HCT116 (cell line): Measurements from ENCODE around the gene LYSMD4. TPM values are rescaled to one million over a fixed set of nuclear protein-coding genes. Genes with fewer than 3 reads are reported as not detected.

Experiments used
- ATAC-seq: fragments of 200-7000 bp; cut with Tn5 transposase; 2 replicates; pipeline ENCODE4 v1.9.1; 2020; ENCODE audit warnings: mild to moderate bottlenecking, moderate library complexity
- BruUV-seq: library from RNA; stranded (reverse); fragments of 400-500 nt; replicated peaks from 2 replicates; lab custom pipeline; 2021; lab: Mats Ljungman, UMichigan
- CTCF ChIA-PET: fragments of 300-600 bp; sonication (Branson Sonifier 250); formaldehyde crosslinking; loops from one replicate; lab custom pipeline; 2021; ENCODE audit warnings: antibody characterized with exemption; lab: Charles Lee
- POLR2A ChIA-PET: fragments of 300-600, 350-600 bp; sonication (Branson Sonifier 250); formaldehyde crosslinking; loops from one replicate; lab custom pipeline; 2021; ENCODE audit warnings: antibody characterized with exemption; lab: Charles Lee
- RAD21 ChIA-PET, 2 experiments: fragments of 300-600 bp; sonication (Branson Sonifier 250); formaldehyde crosslinking; loops; one replicate each; lab custom pipeline; 2023; ENCODE audit warnings: low total read pairs in 2 of 2; ENCODE audit not compliant: uncharacterized antibody in 2 of 2, unreplicated experiment in 2 of 2, low non-redundant PET in 1 of 2; lab: Charles Lee
- DNase-seq: peaks from one replicate; pipeline ENCODE4 v3.0.0-alpha.2; 2010; ENCODE audit warnings: low read depth, low spot score
- H2AFZ ChIP-seq: fragments of 200-600 bp; shearing (Covaris generic), sonication (generic); 2 replicates; pipeline ENCODE4 v1.6.1; 2017; ENCODE audit warnings: low read depth, mixed run types, mixed read lengths, antibody characterized with exemption, low read length; ENCODE audit not compliant: poor library complexity, severe bottlenecking
- H3K27ac ChIP-seq: 2 replicates; pipeline ENCODE4 v1.5.1; 2012; ENCODE audit warnings: low read depth, low read length
- H3K27me3 ChIP-seq: fragments of 200-600 bp; sonication (generic); 2 replicates; pipeline ENCODE4 v1.6.1; 2016; ENCODE audit warnings: mixed run types, low read length, mixed read lengths; ENCODE audit not compliant: insufficient read depth
- H3K36me3 ChIP-seq, 2 experiments: fragments of 200-500 bp in 1 of 2; fragments of 200-600 bp in 1 of 2; sonication (Bioruptor generic) in 1 of 2; sonication (generic) in 1 of 2; 2 replicates each; pipeline versions ENCODE4 v1.5.1 to v1.6.1; 2014 to 2016; ENCODE audit warnings: low read length in 2 of 2, inconsistent platforms in 1 of 2, mixed read lengths in 1 of 2, mixed run types in 1 of 2; ENCODE audit not compliant: insufficient read depth in 2 of 2, control insufficient read depth in 1 of 2
- H3K4me1 ChIP-seq, 2 experiments: fragments of 200-600 bp in 1 of 2; sonication (generic) in 1 of 2; 2 replicates each; pipeline versions ENCODE4 v1.5.1 to v1.6.1; 2012 to 2017; ENCODE audit warnings: low read length in 2 of 2, inconsistent platforms in 1 of 2, mild to moderate bottlenecking in 1 of 2, mixed read lengths in 1 of 2, mixed run types in 1 of 2, moderate library complexity in 1 of 2; ENCODE audit not compliant: insufficient read depth in 2 of 2, control insufficient read depth in 1 of 2
- H3K4me2 ChIP-seq: fragments of 200-600 bp; sonication (generic); 2 replicates; pipeline ENCODE4 v1.6.1; 2017; ENCODE audit warnings: mixed run types, low read length, mixed read lengths
- H3K4me3 ChIP-seq, 2 experiments: fragments of 200-600 bp in 1 of 2; sonication (generic) in 1 of 2; replicated peaks in 1 of 2; 2 replicates each; pipeline ENCODE4 v1.5.1; 2011 to 2016; ENCODE audit warnings: low read length in 2 of 2, control low read depth in 1 of 2, low read depth in 1 of 2, mild to moderate bottlenecking in 1 of 2, mixed read lengths in 1 of 2, mixed run types in 1 of 2
- H3K79me2 ChIP-seq: fragments of 200-600 bp; sonication (generic); 2 replicates; pipeline ENCODE4 v1.6.1; 2017; ENCODE audit warnings: mild to moderate bottlenecking, mixed run types, low read length, moderate library complexity, mixed read lengths; ENCODE audit not compliant: insufficient read depth
- H3K9ac ChIP-seq: fragments of 200-600 bp; sonication (generic); 2 replicates; pipeline ENCODE4 v1.6.1; 2016; ENCODE audit warnings: low read length, mixed read lengths
- H3K9me2 ChIP-seq: fragments of 200-600 bp; sonication (generic), shearing (Covaris generic); 2 replicates; pipeline ENCODE4 v1.6.1; 2017; ENCODE audit warnings: mixed run types, mild to moderate bottlenecking, moderate library complexity; ENCODE audit not compliant: insufficient read depth
- H3K9me3 ChIP-seq, 2 experiments: fragments of 200-500 bp in 1 of 2; fragments of 200-600 bp in 1 of 2; sonication (Bioruptor generic) in 1 of 2; sonication (generic) in 1 of 2; 2 replicates each; pipeline ENCODE4 v1.6.1; 2014 to 2017; ENCODE audit warnings: low read length in 2 of 2, mixed read lengths in 2 of 2, inconsistent platforms in 1 of 2, low read depth in 1 of 2, mild to moderate bottlenecking in 1 of 2, mixed run types in 1 of 2, moderate library complexity in 1 of 2; ENCODE audit not compliant: control insufficient read depth in 1 of 2, insufficient read depth in 1 of 2
- H4K20me1 ChIP-seq: fragments of 200-600 bp; sonication (generic), shearing (Covaris generic); 2 replicates; pipeline ENCODE4 v1.6.1; 2017; ENCODE audit warnings: mixed run types, mild to moderate bottlenecking, moderate library complexity; ENCODE audit not compliant: insufficient read depth
- CBX3 ChIP-seq: IDR thresholded peaks from 2 replicates; pipeline ENCODE4 v1.6.1; 2012; ENCODE audit warnings: low read depth
- ELF1 ChIP-seq: IDR thresholded peaks from 2 replicates; pipeline ENCODE4 v1.6.1; 2012; ENCODE audit warnings: low read depth, borderline replicate concordance
- EZH2 ChIP-seq: fragments of 200-600 bp; sonication (generic); IDR thresholded peaks from 2 replicates; pipeline ENCODE4 v1.6.1; 2017; ENCODE audit warnings: antibody characterized with exemption, mixed run types
- FOSL1 ChIP-seq: IDR thresholded peaks from 2 replicates; pipeline ENCODE4 v1.6.1; 2012; ENCODE audit warnings: low read depth
- JUND ChIP-seq: IDR thresholded peaks from 2 replicates; pipeline ENCODE4 v1.6.1; 2012
- POLR2A ChIP-seq: IDR thresholded peaks from 2 replicates; pipeline ENCODE4 v1.7.0; 2011; ENCODE audit warnings: borderline replicate concordance; ENCODE audit not compliant: insufficient read depth, insufficient read length; ENCODE audit errors: extremely low read depth
- POLR2AphosphoS5 ChIP-seq: IDR thresholded peaks from 2 replicates; pipeline ENCODE4 v1.6.1; 2011; ENCODE audit warnings: mild to moderate bottlenecking, low read depth, low read length, moderate library complexity
- RAD21 ChIP-seq: IDR thresholded peaks from 2 replicates; pipeline ENCODE4 v1.6.1; 2012; ENCODE audit warnings: low read depth, mild to moderate bottlenecking
- SIN3A ChIP-seq: IDR thresholded peaks from 2 replicates; pipeline ENCODE4 v1.6.1; 2012; ENCODE audit warnings: low read depth
- SP1 ChIP-seq: IDR thresholded peaks from 2 replicates; pipeline ENCODE4 v1.6.1; 2012; ENCODE audit warnings: low read depth
- SRF ChIP-seq: IDR thresholded peaks from 2 replicates; pipeline ENCODE4 v1.6.1; 2012; ENCODE audit warnings: low read depth
- TCF7L2 ChIP-seq: IDR thresholded peaks from 2 replicates; pipeline ENCODE4 v1.7.0; 2011; ENCODE audit warnings: borderline replicate concordance, inconsistent platforms; ENCODE audit not compliant: insufficient read depth, insufficient read length; ENCODE audit errors: extremely low read depth
- YY1 ChIP-seq: IDR thresholded peaks from 2 replicates; pipeline ENCODE4 v1.6.1; 2011; ENCODE audit warnings: low read length, low read depth, moderate library complexity, mild to moderate bottlenecking; ENCODE audit not compliant: insufficient replicate concordance; ENCODE audit errors: extremely low read depth
- ZBTB33 ChIP-seq: IDR thresholded peaks from 2 replicates; pipeline ENCODE4 v1.6.1; 2011; ENCODE audit warnings: mild to moderate bottlenecking, low read length, moderate library complexity; ENCODE audit not compliant: insufficient replicate concordance; ENCODE audit errors: extremely low read depth
- ZFX ChIP-seq: fragments of 450-650 bp; IDR thresholded peaks from 2 replicates; pipeline ENCODE4 v1.6.1; 2017
- ZNF274 ChIP-seq: fragments of 200-500 bp; sonication (Bioruptor generic); IDR thresholded peaks from 2 replicates; pipeline ENCODE4 v1.6.1; 2014; ENCODE audit warnings: mild to moderate bottlenecking, low read depth, low read length, inconsistent platforms
- intact Hi-C: fragments of 100-400 bp; cut with micrococcal nuclease; formaldehyde crosslinking; loops from 2 replicates; pipeline ENCODE4 v1.10.0; 2022
- total RNA-seq: library from RNA; stranded (reverse); gene quantifications from one replicate; pipeline ENCODE4 v1.2.1, GENCODE V29; 2021; ENCODE audit not compliant: unreplicated experiment
- TF ChIP-seq, protein P1 (sequence below): IDR thresholded peaks from 2 replicates; pipeline ENCODE4 v1.6.1; 2012; ENCODE audit warnings: low read depth
- TF ChIP-seq, protein P2 (sequence below), 3 experiments: fragments of 200-600 bp in 1 of 3; sonication (generic) in 1 of 3; IDR thresholded peaks in 2 of 3; conservative IDR thresholded peaks in 1 of 3; 2 replicates each; pipeline ENCODE4 v1.5.1; 2012 to 2017; ENCODE audit warnings: low read depth in 2 of 3, low read length in 2 of 3, antibody characterized with exemption in 1 of 3, borderline replicate concordance in 1 of 3, control low read depth in 1 of 3, mild to moderate bottlenecking in 1 of 3, mixed read lengths in 1 of 3, mixed run types in 1 of 3, moderate library complexity in 1 of 3; ENCODE audit not compliant: insufficient read depth in 1 of 3

The LYSMD4 gene
- total RNA-seq, 1 experiment from 2014 or later, result 8.6 TPM

DNA sequence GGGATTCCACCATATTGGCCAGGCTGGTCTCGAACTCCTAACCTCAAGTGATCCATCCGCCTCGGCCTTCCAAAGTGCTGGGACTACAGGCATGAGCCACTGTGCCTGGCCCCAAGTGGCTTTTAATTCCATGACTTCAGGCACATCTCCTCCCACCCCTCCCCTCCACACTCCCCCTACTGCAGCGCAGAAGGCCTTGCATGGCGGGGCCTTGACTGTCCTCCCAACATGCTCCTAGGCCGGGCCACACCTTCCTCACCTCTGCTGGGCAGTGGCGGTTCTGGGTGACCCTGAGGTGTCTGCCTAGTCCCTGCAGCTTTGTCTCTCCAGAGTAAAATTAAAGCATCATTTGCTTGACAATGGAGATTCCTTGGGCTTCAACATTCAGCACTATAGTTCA, 6.9 kb downstream of the LYSMD4 start:
- TF ChIP-seq SP1 (no peak), EZH2 (no peak), FOSL1 (no peak), JUND (no peak), YY1 (no peak), ZNF274 (no peak), POLR2AphosphoS5 (no peak), SIN3A (no peak), ELF1 (no peak), POLR2A (no peak), SRF (no peak), TCF7L2 (no peak), RAD21 (no peak), CBX3 (no peak), ZFX (no peak), ZBTB33 (no peak)
- TF ChIP-seq, protein P1, sequence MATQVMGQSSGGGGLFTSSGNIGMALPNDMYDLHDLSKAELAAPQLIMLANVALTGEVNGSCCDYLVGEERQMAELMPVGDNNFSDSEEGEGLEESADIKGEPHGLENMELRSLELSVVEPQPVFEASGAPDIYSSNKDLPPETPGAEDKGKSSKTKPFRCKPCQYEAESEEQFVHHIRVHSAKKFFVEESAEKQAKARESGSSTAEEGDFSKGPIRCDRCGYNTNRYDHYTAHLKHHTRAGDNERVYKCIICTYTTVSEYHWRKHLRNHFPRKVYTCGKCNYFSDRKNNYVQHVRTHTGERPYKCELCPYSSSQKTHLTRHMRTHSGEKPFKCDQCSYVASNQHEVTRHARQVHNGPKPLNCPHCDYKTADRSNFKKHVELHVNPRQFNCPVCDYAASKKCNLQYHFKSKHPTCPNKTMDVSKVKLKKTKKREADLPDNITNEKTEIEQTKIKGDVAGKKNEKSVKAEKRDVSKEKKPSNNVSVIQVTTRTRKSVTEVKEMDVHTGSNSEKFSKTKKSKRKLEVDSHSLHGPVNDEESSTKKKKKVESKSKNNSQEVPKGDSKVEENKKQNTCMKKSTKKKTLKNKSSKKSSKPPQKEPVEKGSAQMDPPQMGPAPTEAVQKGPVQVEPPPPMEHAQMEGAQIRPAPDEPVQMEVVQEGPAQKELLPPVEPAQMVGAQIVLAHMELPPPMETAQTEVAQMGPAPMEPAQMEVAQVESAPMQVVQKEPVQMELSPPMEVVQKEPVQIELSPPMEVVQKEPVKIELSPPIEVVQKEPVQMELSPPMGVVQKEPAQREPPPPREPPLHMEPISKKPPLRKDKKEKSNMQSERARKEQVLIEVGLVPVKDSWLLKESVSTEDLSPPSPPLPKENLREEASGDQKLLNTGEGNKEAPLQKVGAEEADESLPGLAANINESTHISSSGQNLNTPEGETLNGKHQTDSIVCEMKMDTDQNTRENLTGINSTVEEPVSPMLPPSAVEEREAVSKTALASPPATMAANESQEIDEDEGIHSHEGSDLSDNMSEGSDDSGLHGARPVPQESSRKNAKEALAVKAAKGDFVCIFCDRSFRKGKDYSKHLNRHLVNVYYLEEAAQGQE, result no peak
- TF ChIP-seq, protein P2, sequence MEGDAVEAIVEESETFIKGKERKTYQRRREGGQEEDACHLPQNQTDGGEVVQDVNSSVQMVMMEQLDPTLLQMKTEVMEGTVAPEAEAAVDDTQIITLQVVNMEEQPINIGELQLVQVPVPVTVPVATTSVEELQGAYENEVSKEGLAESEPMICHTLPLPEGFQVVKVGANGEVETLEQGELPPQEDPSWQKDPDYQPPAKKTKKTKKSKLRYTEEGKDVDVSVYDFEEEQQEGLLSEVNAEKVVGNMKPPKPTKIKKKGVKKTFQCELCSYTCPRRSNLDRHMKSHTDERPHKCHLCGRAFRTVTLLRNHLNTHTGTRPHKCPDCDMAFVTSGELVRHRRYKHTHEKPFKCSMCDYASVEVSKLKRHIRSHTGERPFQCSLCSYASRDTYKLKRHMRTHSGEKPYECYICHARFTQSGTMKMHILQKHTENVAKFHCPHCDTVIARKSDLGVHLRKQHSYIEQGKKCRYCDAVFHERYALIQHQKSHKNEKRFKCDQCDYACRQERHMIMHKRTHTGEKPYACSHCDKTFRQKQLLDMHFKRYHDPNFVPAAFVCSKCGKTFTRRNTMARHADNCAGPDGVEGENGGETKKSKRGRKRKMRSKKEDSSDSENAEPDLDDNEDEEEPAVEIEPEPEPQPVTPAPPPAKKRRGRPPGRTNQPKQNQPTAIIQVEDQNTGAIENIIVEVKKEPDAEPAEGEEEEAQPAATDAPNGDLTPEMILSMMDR (IDR thresholded peaks at IDR 0.05 in 2 of 3, conservative IDR thresholded peaks at IDR 0.05 in 1 of 3; ENCODE audit: borderline replicate concordance in 1 of 3, insufficient read depth in 1 of 3, low read depth in 2 of 3, low read length in 2 of 3), result no peak
- TF ChIP-seq, all 23 proteins: peak for 0
- Histone ChIP-seq H3K4me3 (no peak overlapping the region), H3K9ac (no peak overlapping the region), H3K27ac (no peak overlapping the region), H3K36me3 (no peaks in the 10 kb centered on the region), H3K27me3 (no peaks in the 10 kb centered on the region), H2AFZ (no peak overlapping the region), H3K4me2 (no peak overlapping the region), H3K9me3 (peaks cover 0 to 6% of the 10 kb centered on the region in 2 experiments; a peak in 1 of 4 replicates), H3K4me1 (no peaks in the 10 kb centered on the region), H3K9me2 (no peaks in the 10 kb centered on the region), H3K79me2 (no peaks in the 10 kb centered on the region), H4K20me1 (no peaks in the 10 kb centered on the region)
- POLR2A ChIA-PET, result no interaction called here
- intact Hi-C loops, result no loop called here
- RAD21 ChIA-PET, result no interaction called here
- no peak for ATAC-seq
- CTCF ChIA-PET, result no interaction called here
- DNase-seq, result no peak
- BruUV-seq, result no TSS peak
